ENCODE measurements around the gene HOXA6. TPM values are rescaled to one million over a fixed set of nuclear protein-coding genes. Genes with fewer than 3 reads are reported as not detected.

The HOXA6 gene
- total and polyA plus RNA-seq, 9 donors = 4.2 to 10.5 (median 5.6) TPM

DNA sequence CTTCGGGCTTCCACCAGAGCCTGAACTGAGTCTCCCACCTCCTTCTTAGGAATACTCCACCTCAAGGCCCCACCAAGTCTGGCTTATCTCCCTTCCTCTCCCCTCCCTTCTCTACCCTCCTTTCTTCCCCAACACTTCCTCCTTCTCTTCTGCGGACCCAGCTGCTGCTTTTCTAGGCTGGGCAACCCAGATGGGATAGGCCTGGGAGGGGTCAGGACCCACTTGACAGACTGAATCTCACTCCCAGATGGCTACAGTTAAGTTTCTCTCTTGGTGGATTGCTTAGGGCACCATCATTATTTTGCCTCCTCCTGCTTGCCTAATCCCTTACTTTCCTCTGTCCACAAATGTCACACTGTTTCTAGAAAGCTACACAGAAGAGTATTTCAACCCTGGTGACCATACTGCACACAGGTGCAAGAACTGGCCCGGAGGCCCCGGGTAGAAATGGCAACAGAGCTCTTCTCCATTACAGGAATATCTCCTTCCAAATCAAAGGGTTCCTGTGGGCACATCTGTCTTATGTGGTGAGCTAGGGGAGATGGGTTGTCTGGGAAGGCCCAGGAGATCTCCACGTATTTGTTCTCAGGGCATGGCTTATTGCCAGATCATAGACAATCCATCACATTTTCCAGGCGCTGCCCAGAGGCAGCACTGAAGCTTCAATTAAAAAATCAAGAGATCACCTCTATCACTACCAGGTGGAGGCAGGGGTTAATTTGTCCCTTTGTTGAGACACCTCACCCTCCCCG lies 42.6 kb upstream of the HOXA6 start:
- H3K27me3 ChIP-seq (ENCODE audit: control insufficient read depth, insufficient read depth, low read length) = peaks cover 90% of the 10 kb centered on the region
- peaks cover 67% of the 10 kb centered on the region for H3K4me1 ChIP-seq (ENCODE audit: control insufficient read depth, insufficient read depth, low read length)
- no peak overlapping the region for H3K4me3 ChIP-seq (ENCODE audit: low read length)

DNA sequence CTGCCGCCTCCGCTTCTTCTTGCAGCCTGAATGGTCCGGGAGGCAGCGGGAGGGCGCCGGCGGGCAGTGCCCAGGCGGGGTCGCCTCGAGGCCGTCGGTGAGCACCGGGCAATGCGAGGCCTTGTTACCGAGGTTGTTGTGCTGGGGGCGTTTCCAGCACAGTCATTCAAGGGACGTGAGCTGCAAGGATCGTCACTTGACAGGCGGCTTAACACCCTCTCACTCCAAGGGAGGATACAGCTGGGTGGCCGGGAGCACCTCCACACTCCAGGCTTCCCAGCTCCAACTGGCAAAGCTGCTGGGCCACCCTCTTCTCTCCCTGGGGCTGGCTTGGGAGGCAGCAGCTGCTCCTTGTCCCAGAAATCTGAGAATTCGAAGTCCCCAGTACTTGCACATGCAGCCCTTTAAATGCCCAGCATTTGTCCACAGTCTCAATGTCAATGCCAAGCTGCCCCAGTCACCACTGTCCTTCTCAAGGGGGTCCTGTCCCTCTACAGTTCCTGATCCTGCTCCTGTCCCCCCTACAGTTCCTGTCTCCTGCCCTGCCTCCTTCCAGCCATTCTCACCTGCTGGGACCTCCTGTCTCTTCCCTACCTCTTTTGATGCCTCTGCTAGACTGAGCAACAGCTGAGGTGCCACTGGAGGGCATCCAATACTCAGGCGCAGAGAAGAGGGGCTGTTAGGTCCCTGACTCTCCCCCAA lies 41.9 kb upstream of the HOXA6 start:
- DNase-seq = peak; percentile 52
- 51% methylated on average over 22 of the region's 22 CpGs for WGBS (ENCODE audit: insufficient coverage)
- Histone ChIP-seq H3K4me1 (ENCODE audit: control insufficient read depth, insufficient read depth, low read length) (peaks cover 72% of the 10 kb centered on the region), H3K36me3 (ENCODE audit: control insufficient read depth, insufficient read depth, low read length) (no peaks in the 10 kb centered on the region), H3K27me3 (ENCODE audit: control insufficient read depth, insufficient read depth, low read length) (peaks cover 90% of the 10 kb centered on the region), H3K4me3 (ENCODE audit: low read length) (peak overlapping the region; percentile 47), H3K27ac (ENCODE audit: low read length) (peak overlapping the region; percentile 92), H3K9me3 (replicated peaks; ENCODE audit: control insufficient read depth, low read depth, low read length) (no peaks in the 10 kb centered on the region)

More for the DNA sequence above, 42.6 kb upstream of the HOXA6 start:
- DNase-seq = peak; percentile 24
- Histone ChIP-seq H3K9me3 (replicated peaks; ENCODE audit: control insufficient read depth, low read depth, low read length) (no peaks in the 10 kb centered on the region), H3K27ac (ENCODE audit: low read length) (peak overlapping the region; percentile 92), H3K36me3 (ENCODE audit: control insufficient read depth, insufficient read depth, low read length) (no peaks in the 10 kb centered on the region)
- 84% methylated on average over 3 of the region's 7 CpGs for WGBS (ENCODE audit: insufficient coverage)

DNA sequence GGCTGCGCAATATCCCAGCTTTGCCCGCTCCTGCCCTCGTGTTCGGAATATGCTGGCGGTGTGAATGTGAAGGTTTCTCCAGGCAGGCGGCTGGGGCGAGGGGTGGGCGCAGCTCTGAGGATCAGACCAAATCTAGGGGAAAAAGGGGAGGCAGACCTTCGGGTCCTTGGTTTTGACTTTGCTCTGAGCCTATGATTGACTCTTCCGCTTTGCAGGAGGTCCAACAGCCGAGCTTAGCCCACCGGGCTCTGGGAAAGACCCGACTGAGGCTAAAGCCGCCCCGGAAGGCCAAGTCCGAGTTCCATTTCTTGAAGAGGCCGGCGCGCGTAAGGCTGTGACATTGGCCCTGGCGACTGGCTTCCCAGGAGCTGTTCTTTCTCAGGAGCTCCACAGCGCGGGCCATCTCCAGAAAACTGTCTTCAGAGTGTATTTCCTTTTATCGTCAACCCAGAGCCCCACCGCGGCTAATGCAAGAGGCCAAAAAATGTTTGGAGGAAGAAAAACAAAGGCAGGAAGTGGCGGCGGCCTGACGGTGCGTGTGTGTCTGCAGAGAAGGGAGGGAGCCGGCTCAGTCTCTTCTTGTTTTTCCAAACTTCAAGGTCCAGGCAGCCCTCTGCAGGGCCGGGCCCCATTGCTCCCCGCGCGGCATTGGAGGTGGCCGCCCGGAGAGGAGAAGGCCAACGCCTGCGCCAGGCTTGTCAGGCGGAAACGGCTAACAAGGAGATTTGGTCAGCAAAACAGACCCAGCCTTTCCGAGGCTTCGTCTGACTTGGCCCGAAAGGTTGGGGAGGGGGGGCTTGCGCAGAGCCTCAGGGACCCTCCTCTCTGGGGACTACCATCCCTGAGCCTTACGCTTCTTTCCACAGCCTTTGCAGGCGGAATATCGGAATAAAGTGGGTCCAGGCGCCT lies 41.1 kb upstream of the HOXA6 start:
- peak overlapping the region; percentile 92 for H3K27ac ChIP-seq (ENCODE audit: low read length)
- no peaks in the 10 kb centered on the region for H3K36me3 ChIP-seq (ENCODE audit: control insufficient read depth, insufficient read depth, low read length)
- H3K4me1 ChIP-seq (ENCODE audit: control insufficient read depth, insufficient read depth, low read length) = peaks cover 76% of the 10 kb centered on the region
- WGBS (ENCODE audit: insufficient coverage) = 29% methylated on average over 38 of the region's 49 CpGs
- peak overlapping the region; percentile 47 for H3K4me3 ChIP-seq (ENCODE audit: low read length)
- peak; percentile 74 for DNase-seq
- no peaks in the 10 kb centered on the region for H3K9me3 ChIP-seq (replicated peaks; ENCODE audit: control insufficient read depth, low read depth, low read length)
- peaks cover 94% of the 10 kb centered on the region for H3K27me3 ChIP-seq (ENCODE audit: control insufficient read depth, insufficient read depth, low read length)

DNA sequence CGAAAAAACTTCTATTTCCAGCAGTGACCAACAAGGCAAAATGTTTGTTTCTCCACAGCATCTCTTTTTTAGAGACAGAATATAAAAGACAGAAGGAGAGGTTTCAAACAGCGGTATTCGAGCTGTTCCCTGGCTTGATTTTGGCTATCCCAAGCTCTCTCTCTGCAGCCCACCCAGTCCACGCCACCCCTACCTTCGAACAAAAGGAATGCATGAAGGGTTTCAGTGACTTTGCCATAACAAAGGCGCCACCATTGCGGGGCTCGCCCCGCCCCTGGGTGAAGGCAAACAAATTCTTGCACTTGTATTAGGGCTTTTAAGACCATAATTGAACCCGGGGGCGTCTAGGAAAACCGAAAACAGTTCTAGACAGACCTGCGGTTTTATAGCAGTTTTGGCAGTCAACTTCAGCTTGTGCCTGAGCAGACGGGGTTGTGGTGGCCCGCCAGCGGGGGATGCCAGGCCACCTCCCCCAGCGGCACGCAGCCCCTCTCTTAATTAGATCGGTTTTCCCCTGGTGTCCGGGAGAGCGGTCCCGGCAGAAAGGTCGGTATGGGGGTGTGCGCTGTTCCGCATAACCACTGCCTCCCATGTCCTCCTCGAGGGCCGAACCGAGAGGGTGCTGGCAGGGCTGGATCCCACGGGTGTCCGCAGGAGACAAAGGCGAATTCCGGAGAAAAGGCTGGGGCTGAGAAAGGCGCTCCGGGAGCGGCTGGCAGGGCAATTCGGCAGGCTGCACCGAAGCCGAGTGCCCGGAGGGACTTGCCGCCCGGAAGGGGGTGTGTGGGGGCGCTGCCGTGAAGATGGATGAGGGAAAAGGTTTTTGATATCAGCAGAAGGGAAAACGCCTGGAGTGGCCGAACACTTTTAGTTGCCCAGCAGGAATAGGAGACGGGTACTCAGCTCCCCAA lies 40.2 kb upstream of the HOXA6 start:
- Histone ChIP-seq H3K36me3 (ENCODE audit: control insufficient read depth, insufficient read depth, low read length) (no peaks in the 10 kb centered on the region), H3K27me3 (ENCODE audit: control insufficient read depth, insufficient read depth, low read length) (peaks cover 94% of the 10 kb centered on the region), H3K27ac (ENCODE audit: low read length) (peak overlapping the region; percentile 92), H3K9me3 (replicated peaks; ENCODE audit: control insufficient read depth, low read depth, low read length) (no peaks in the 10 kb centered on the region), H3K4me1 (ENCODE audit: control insufficient read depth, insufficient read depth, low read length) (peaks cover 75% of the 10 kb centered on the region), H3K4me3 (ENCODE audit: low read length) (peak overlapping the region; percentile 47)
- DNase-seq = peak; percentile 27
- 44% methylated on average over 43 of the region's 46 CpGs for WGBS (ENCODE audit: insufficient coverage)

DNA sequence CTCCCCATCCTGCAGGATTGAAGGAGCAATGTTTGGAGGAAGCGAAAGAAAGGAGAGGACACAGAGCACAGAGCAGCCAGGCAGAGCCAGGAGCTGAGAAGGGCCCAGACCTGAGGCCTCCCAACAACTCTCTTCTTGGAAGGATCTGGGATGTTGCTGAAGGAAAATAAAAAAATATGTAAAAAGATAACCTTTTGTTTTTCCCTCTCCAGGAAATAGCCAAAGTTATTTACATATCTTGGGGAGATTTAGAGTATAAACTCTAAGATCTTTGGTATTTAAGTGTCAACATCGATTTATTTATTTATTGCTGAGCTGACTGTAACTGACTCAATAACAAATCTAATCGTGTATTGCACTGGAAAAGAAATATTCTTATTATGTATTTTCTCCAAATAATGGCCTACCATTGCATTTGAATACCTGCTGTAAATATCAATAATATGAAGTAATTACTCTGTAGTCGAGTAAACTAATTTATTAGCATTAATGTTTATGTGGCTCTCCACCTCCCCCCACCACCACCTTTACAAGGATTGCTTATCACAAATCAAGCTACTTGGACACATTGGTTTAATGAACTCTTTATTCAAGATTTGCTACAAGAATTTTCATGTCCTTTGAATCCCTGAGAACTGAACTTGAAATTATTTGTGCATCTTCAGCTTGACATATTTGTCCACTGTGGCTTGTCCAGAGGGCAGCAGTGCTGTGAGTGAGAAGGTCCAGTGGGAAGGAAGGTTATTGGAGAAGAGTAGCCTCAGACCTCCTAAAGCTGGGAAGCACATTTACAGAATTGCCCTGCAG lies 39.3 kb upstream of the HOXA6 start:
- Histone ChIP-seq H3K4me1 (ENCODE audit: control insufficient read depth, insufficient read depth, low read length) (peaks cover 82% of the 10 kb centered on the region), H3K36me3 (ENCODE audit: control insufficient read depth, insufficient read depth, low read length) (no peaks in the 10 kb centered on the region), H3K9me3 (replicated peaks; ENCODE audit: control insufficient read depth, low read depth, low read length) (no peaks in the 10 kb centered on the region), H3K27me3 (ENCODE audit: control insufficient read depth, insufficient read depth, low read length) (peaks cover 95% of the 10 kb centered on the region), H3K4me3 (ENCODE audit: low read length) (peak overlapping the region; percentile 71), H3K27ac (ENCODE audit: low read length) (peak overlapping the region; percentile 92)
- WGBS (ENCODE audit: insufficient coverage) = no CpG with 5 or more reads among the region's 4 CpGs
- peak; percentile 37 for DNase-seq

DNA sequence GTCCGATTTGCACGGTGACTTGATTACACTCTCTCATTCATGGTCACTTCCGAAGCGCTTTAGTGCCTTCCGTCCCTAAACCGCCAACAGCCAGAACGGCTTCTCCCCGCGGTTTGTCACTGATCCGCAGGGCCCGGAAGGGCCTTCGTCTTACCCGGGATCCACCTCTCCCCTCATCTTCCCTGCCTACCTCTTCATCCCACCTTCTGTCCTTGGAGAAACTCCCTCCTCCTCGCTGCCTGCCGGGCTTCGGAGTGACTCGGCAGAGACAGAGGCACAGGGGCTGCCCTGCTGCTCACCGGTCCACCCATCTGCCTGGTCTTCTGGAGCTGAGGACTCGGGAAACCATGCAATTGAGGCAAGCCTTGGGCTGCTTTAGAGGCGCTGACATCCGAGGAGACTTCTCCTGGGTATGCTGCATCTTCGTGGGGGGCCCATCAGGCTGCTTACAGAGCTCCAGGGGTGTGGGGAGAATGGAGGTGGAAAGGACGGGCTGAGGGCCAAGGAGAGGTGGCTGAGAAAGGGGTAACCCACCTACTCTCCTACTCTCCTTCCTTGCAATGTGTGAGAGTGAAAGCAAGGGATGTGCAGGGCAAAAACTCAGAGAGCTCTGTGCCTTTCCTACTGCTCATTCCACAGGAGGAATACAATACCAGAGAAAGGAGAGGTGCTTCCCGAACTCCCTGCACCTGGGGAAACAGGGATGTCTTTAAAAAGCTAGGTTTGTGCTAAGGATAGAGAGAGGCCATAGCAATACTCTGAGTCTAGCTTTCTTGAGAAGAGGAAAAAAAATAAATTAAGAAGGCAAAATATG lies 38.5 kb upstream of the HOXA6 start:
- H3K4me1 ChIP-seq (ENCODE audit: control insufficient read depth, insufficient read depth, low read length) = peaks cover 83% of the 10 kb centered on the region
- WGBS (ENCODE audit: insufficient coverage) = 21% methylated on average over 21 of the region's 24 CpGs
- H3K4me3 ChIP-seq (ENCODE audit: low read length) = peak overlapping the region; percentile 71
- no peaks in the 10 kb centered on the region for H3K36me3 ChIP-seq (ENCODE audit: control insufficient read depth, insufficient read depth, low read length)
- peak overlapping the region; percentile 92 for H3K27ac ChIP-seq (ENCODE audit: low read length)
- H3K9me3 ChIP-seq (replicated peaks; ENCODE audit: control insufficient read depth, low read depth, low read length) = no peaks in the 10 kb centered on the region
- peaks cover 90% of the 10 kb centered on the region for H3K27me3 ChIP-seq (ENCODE audit: control insufficient read depth, insufficient read depth, low read length)
- DNase-seq = peak; percentile 48

DNA sequence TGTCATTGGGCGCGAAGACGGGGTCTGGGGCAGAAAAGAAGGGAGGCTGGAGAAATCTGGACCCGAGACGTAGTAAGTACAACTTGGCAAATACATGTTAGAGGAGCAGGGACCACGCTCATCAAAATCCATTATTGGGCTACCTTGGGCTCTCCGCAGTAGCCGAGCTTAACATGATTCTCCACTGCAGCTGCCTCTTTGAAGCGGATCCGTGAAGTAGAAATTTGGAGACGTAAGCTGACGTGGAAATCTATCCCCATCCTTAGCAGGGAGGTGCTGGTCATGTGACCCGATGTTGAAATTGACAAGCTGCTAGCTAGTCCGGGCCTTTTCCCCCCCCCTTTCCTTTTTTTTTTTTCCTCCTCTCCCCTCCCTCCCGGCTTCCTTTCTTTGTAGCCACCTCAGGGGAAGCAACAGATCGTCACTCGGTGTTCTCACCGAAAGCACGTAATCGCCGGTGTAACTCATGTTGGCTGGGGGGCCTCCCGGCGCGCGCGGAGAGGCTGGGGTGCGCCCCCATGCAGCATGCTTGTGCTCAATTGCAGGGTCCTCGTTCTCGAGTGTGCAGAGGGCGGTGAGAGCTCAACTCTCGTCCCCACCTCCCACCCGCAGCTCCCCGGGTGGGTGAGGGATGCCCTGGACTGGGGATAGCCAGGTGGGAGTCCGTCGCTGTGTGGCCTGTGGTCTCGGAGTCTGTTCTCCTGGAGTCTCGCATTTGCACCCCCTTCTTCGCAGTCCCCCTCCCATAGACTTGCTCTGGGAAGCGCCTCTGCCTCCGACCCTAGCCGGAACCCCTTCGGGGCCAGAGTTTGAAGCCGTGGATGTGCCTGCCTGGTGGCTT lies 37.7 kb upstream of the HOXA6 start, which contains the start of gene HOXA11:
Gene HOXA11 (minus strand): TSS at position 220 of the 841 bp plus-strand sequence. CDS start 88 bp downstream, at position 132.
- Histone ChIP-seq H3K9me3 (replicated peaks; ENCODE audit: control insufficient read depth, low read depth, low read length) (no peaks in the 10 kb centered on the region), H3K36me3 (ENCODE audit: control insufficient read depth, insufficient read depth, low read length) (no peaks in the 10 kb centered on the region), H3K4me1 (ENCODE audit: control insufficient read depth, insufficient read depth, low read length) (peaks cover 83% of the 10 kb centered on the region), H3K4me3 (ENCODE audit: low read length) (peak within 1 kb of the TSS; percentile 71), H3K27me3 (ENCODE audit: control insufficient read depth, insufficient read depth, low read length) (peaks cover 88% of the 10 kb centered on the region), H3K27ac (ENCODE audit: low read length) (peak within 1 kb of the TSS; percentile 92)
- peak; percentile 95 for DNase-seq
- 17% methylated on average over 39 of the region's 43 CpGs for WGBS (ENCODE audit: insufficient coverage)
